Astrocyte (in vitro differentiated cells and primary cell): ENCODE data around the gene HEG1. TPM values are rescaled to one million over a fixed set of nuclear protein-coding genes. Genes with fewer than 3 reads are reported as not detected.
"Not testable (repeated sequence)": the region's sequence is repeated elsewhere in the genome, so short reads cannot be mapped to it uniquely, and the experiment has no call there.

ENCODE experiments used
- DNase-seq: peaks from one replicate; pipeline ENCODE4 v3.0.0-alpha.2; 2010; ENCODE audit warnings: low read depth
- FAIRE-seq: peaks from 2 replicates; lab custom pipeline; 2011; peaks lifted over from hg19 to GRCh38; lab: Jason Lieb, UNC
- H2AFZ ChIP-seq: 2 replicates; pipeline ENCODE4 v1.6.0; 2012; ENCODE audit warnings: low read depth, low read length, inconsistent platforms
- H3K27ac ChIP-seq: 2 replicates; pipeline ENCODE4 v1.5.1; 2011; ENCODE audit warnings: low read depth, low read length, inconsistent platforms
- H3K27me3 ChIP-seq: 2 replicates; pipeline ENCODE4 v1.6.0; 2011; ENCODE audit warnings: low read length, inconsistent platforms; ENCODE audit not compliant: insufficient read depth
- H3K36me3 ChIP-seq: 2 replicates; pipeline ENCODE4 v1.5.1; 2011; ENCODE audit warnings: low read length, inconsistent platforms; ENCODE audit not compliant: insufficient read depth
- H3K4me1 ChIP-seq: 2 replicates; pipeline ENCODE4 v1.5.1; 2011; ENCODE audit warnings: low read length, inconsistent platforms; ENCODE audit not compliant: insufficient read depth
- H3K4me2 ChIP-seq: 2 replicates; pipeline ENCODE4 v1.6.0; 2012; ENCODE audit warnings: low read length, inconsistent platforms
- H3K4me3 ChIP-seq: 2 replicates; pipeline ENCODE4 v1.5.1; 2011; ENCODE audit warnings: low read depth, mild to moderate bottlenecking, low read length, inconsistent platforms; ENCODE audit not compliant: insufficient read depth
- H3K79me2 ChIP-seq: 2 replicates; pipeline ENCODE4 v1.6.0; 2012; ENCODE audit warnings: mild to moderate bottlenecking, low read length, inconsistent platforms; ENCODE audit not compliant: insufficient read depth
- H3K9ac ChIP-seq: 2 replicates; pipeline ENCODE4 v1.6.0; 2012; ENCODE audit warnings: mild to moderate bottlenecking, low read length, inconsistent platforms
- H3K9me3 ChIP-seq: 2 replicates; pipeline ENCODE4 v1.5.1; 2012; ENCODE audit warnings: low read depth, mild to moderate bottlenecking, low read length, inconsistent platforms; ENCODE audit not compliant: insufficient read depth
- H4K20me1 ChIP-seq: 2 replicates; pipeline ENCODE4 v1.6.0; 2012; ENCODE audit warnings: low read length, inconsistent platforms; ENCODE audit not compliant: insufficient read depth
- H3K27ac Mint-ChIP-seq: one replicate; pipeline ENCODE4 v1.8.0; 2021; ENCODE audit warnings: mild to moderate bottlenecking, mixed read lengths; ENCODE audit not compliant: unreplicated experiment
- H3K27me3 Mint-ChIP-seq: one replicate; pipeline ENCODE4 v1.8.0; 2021; ENCODE audit warnings: low read depth, mixed read lengths; ENCODE audit not compliant: unreplicated experiment
- H3K36me3 Mint-ChIP-seq: one replicate; pipeline ENCODE4 v1.8.0; 2021; ENCODE audit warnings: low read depth, mixed read lengths; ENCODE audit not compliant: unreplicated experiment
- H3K4me1 Mint-ChIP-seq: one replicate; pipeline ENCODE4 v1.8.0; 2021; ENCODE audit warnings: low read depth, mixed read lengths; ENCODE audit not compliant: unreplicated experiment
- H3K4me3 Mint-ChIP-seq: one replicate; pipeline ENCODE4 v1.8.0; 2021; ENCODE audit warnings: mild to moderate bottlenecking, moderate library complexity, mixed read lengths; ENCODE audit not compliant: unreplicated experiment
- H3K9me3 Mint-ChIP-seq: one replicate; pipeline ENCODE4 v1.8.0; 2021; ENCODE audit warnings: mild to moderate bottlenecking, mixed read lengths; ENCODE audit not compliant: unreplicated experiment
- EZH2 ChIP-seq: IDR thresholded peaks from 2 replicates; pipeline ENCODE4 v1.6.1; 2012; ENCODE audit warnings: mild to moderate bottlenecking, low read length, inconsistent platforms; ENCODE audit not compliant: insufficient read depth
- total RNA-seq: library from RNA; stranded (reverse); gene quantifications from 2 replicates; pipeline ENCODE4 v1.2.1, GENCODE V29; 2021
- TF ChIP-seq, protein P1 (sequence below): IDR thresholded peaks from 2 replicates; pipeline ENCODE4 v1.5.1; 2011; ENCODE audit warnings: low read depth, mild to moderate bottlenecking, inconsistent platforms, low read length, moderate library complexity; ENCODE audit not compliant: insufficient read depth

HEG1 gene
- total RNA-seq, 1 donor from 2014 or later = 65.7 TPM

DNA sequence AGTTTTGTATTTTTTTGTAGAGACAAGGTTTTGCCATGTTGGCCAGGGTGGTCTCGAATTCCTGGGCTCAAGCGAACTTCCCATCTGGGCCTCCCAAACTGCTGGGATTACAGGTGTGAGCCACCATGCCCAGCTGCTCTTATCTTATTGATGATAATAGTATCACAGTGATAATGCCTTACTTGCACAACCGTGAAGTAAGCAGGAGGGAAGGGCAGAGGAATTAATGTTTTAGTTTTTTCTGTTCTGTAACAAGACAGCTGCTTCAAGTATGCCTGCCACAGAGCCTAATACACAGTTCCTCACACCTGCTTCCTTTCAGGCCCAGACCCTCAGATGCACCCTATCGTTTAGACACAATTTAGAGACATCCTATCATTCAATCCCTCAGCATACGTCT is 95.1 kb downstream of the HEG1 start:
- Histone ChIP-seq H4K20me1 (peaks cover 3% of the 10 kb centered on the region), H3K36me3 (no peaks in the 10 kb centered on the region), H3K4me1 (peaks cover 15% of the 10 kb centered on the region), H3K27ac (no peak overlapping the region), H2AFZ (no peak overlapping the region), H3K27me3 (no peaks in the 10 kb centered on the region), H3K79me2 (no peaks in the 10 kb centered on the region), H3K4me2 (no peak overlapping the region), H3K9ac (no peak overlapping the region), H3K9me3 (no peaks in the 10 kb centered on the region), H3K4me3 (no peak overlapping the region)
- H3K27me3 Mint-ChIP-seq = peaks cover 3% of the 10 kb centered on the region
- FAIRE-seq (no peak), DNase-seq (no peak)
- peaks cover 2% of the 10 kb centered on the region for H3K36me3 Mint-ChIP-seq
- no peaks in the 10 kb centered on the region for H3K9me3 Mint-ChIP-seq
- no peak for TF ChIP-seq EZH2
- TF ChIP-seq, protein P1, sequence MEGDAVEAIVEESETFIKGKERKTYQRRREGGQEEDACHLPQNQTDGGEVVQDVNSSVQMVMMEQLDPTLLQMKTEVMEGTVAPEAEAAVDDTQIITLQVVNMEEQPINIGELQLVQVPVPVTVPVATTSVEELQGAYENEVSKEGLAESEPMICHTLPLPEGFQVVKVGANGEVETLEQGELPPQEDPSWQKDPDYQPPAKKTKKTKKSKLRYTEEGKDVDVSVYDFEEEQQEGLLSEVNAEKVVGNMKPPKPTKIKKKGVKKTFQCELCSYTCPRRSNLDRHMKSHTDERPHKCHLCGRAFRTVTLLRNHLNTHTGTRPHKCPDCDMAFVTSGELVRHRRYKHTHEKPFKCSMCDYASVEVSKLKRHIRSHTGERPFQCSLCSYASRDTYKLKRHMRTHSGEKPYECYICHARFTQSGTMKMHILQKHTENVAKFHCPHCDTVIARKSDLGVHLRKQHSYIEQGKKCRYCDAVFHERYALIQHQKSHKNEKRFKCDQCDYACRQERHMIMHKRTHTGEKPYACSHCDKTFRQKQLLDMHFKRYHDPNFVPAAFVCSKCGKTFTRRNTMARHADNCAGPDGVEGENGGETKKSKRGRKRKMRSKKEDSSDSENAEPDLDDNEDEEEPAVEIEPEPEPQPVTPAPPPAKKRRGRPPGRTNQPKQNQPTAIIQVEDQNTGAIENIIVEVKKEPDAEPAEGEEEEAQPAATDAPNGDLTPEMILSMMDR = no peak
- H3K4me3 Mint-ChIP-seq = no peak overlapping the region
- H3K4me1 Mint-ChIP-seq = peaks cover 6% of the 10 kb centered on the region
- H3K27ac Mint-ChIP-seq = no peak overlapping the region

DNA sequence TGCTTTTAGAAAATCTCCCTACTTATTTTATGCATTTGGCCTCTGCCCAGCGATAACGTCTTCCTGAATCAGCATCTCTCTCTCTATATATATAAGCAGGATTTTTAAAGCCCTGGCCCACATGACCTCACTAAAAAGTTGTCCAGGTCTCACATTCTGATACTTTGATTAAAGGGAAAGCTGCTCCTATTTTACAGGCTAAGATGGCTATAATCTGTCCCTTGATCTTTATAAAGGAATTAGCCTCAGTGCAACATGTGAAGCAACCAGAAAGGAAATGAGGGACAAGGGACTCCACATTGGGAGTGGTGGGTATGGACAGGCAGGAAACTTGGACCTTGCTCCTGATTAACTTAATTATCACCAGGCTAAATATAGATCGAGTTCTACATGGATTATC is 95.7 kb downstream of the HEG1 start:
- H3K4me3 ChIP-seq = no peak overlapping the region
- H3K27ac ChIP-seq = no peak overlapping the region
- FAIRE-seq = no peak
- H4K20me1 ChIP-seq = peaks cover under 1% of the 10 kb centered on the region
- H3K9me3 ChIP-seq = no peaks in the 10 kb centered on the region
- Mint-ChIP-seq H3K27me3 (peaks cover 3% of the 10 kb centered on the region), H3K4me3 (no peak overlapping the region), H3K9me3 (no peaks in the 10 kb centered on the region), H3K27ac (no peak overlapping the region), H3K4me1 (peaks cover 6% of the 10 kb centered on the region), H3K36me3 (peaks cover 2% of the 10 kb centered on the region)
- no peaks in the 10 kb centered on the region for H3K27me3 ChIP-seq
- TF ChIP-seq EZH2 = no peak
- TF ChIP-seq, protein P1 = no peak
- no peaks in the 10 kb centered on the region for H3K79me2 ChIP-seq
- H3K36me3 ChIP-seq = no peaks in the 10 kb centered on the region
- no peak for DNase-seq
- H2AFZ ChIP-seq = no peak overlapping the region
- no peak overlapping the region for H3K9ac ChIP-seq
- no peak overlapping the region for H3K4me2 ChIP-seq
- H3K4me1 ChIP-seq = peaks cover 12% of the 10 kb centered on the region

DNA sequence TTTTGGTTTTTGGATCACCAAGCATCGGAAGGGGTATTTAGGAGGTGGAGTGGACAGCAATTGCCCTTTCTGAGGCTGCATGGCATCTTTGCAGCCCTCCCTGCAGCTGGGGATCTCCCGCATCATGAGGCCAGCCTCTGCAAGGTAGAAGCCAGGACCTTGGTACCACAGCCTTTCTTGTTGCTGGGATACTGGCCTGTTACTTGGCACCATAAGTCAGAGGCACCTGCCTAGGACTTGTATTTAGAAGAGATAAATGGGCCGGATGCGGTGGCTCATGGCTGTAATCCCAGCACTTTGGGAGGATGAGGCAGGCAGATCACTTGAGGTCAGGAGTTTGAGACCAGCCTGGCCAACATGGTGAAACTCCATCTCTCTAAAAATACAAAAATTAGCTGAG is 97.8 kb downstream of the HEG1 start:
- H3K9ac ChIP-seq, H3K4me1 ChIP-seq, H3K4me1 Mint-ChIP-seq, H3K27ac Mint-ChIP-seq, H3K4me3 ChIP-seq, FAIRE-seq, H3K4me3 Mint-ChIP-seq, H3K4me2 ChIP-seq, H3K9me3 ChIP-seq, H3K27me3 Mint-ChIP-seq, H3K9me3 Mint-ChIP-seq, H3K36me3 ChIP-seq, H3K27me3 ChIP-seq, H4K20me1 ChIP-seq, H3K79me2 ChIP-seq, H2AFZ ChIP-seq, H3K36me3 Mint-ChIP-seq, H3K27ac ChIP-seq, DNase-seq: not testable (repeated sequence)
